NCI-H187 treated with DMSO at 0.1 percent for 48 hours (cell line): ENCODE results near the gene MPHOSPH8.
"Not testable (repeated sequence)": the region's sequence is repeated elsewhere in the genome, so short reads cannot be mapped to it uniquely, and the experiment has no call there.

Source experiments
- DNase-seq: peaks from one replicate; lab custom pipeline; 2025; lab: John Stamatoyannopoulos, UW

The MPHOSPH8 gene

DNA sequence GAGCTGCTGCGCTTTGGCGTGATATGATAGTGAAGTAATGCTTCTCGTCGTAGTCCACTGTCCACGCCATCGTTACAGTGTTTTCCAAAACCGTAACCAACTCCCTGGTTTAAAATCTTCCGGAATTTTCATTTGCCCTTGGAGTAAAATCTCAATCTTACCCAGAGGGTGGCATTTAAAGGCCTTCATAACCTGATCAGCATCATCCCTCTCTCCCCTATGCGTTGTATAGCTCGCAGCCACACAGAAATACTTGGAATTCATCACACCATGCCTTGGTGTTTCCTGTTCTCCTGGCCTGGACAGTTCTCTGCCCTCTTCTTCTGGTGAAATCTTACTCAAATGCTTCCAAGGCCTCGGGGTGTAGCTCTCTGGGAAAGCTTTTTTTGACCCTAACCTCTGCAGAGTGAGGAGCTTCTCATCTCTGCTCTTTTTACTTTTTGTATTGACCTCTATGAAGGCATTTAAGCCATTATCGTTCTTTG is 839 bp downstream of the MPHOSPH8 start:
- no peak for DNase-seq

DNA sequence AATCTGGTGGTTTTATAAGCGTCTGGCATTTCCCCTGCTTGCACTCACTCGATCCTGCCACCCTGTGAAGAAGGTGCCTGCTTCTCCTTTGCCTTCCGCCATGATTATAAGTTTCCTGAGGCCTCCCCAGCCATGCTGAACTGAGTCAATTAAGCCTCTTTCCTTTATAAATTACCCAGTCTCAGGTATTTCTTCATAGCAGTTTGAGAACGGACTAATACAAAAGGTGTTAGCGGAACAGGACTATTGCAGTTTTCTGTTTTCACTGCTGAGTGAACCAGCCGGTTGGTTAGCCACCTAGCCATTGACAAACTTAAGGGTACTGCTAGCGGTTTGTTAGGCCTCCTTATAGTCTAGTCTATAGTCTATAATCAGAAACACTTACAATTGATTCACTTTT is 2.5 kb downstream of the MPHOSPH8 start:
- not testable (repeated sequence) for DNase-seq

DNA sequence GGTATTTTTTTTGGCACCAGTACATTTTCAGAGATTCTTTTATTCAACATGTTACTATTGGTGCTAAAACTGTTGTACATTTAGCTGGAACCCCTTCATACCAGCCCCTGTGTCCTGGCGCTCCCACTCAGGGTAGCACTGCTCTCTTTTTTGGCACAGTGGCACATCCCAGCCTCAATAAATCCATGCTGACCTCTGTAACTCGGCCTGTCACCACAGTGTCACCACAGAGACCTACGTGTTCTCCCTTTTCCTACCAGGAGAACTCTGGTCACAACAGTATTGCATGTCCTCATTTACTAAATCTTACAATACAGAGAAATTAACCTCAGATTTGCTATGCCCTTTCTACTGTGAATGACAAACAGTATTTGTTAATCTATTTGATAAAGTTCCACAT is 10.2 kb downstream of the MPHOSPH8 start:
- DNase-seq = no peak

DNA sequence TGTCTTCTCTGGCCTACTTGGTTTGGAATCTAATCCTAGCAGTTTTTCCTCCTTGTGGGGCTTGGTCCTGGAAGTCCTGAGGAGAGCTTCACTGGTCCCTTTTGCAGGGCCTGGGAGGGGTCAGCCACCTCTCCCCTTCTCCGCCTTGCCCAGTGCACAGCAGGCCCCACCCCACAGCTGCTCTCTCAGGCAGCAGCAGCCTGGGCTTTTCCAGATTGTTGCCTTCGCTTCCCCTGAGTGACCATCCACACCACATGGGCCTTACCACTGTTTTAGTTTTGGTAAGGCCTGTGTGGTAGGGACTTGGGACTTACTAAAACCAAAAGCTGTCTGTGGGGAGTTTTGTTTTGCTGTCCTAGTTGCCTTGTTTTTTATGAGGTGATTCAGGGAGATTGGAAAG is 11.5 kb downstream of the MPHOSPH8 start:
- no peak for DNase-seq

DNA sequence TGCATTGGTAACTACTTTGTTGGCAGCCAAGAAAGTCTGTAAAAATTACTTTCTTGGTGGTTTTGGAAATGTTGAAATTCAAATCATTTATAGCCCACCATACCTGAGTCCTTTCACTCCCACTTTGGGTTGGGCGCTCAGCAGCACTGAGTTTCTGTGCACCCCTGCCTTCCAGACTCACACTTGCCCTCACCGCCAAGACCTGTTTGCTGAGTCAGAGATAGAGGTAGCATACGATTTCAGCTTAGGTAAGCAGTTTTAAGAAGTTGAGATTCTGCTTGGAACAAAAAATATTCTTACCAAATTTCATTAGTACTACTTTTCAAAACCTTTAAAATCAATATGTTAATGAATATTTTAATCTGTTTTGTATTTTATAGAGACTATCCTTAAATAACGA is 12.6 kb downstream of the MPHOSPH8 start:
- no peak for DNase-seq

DNA sequence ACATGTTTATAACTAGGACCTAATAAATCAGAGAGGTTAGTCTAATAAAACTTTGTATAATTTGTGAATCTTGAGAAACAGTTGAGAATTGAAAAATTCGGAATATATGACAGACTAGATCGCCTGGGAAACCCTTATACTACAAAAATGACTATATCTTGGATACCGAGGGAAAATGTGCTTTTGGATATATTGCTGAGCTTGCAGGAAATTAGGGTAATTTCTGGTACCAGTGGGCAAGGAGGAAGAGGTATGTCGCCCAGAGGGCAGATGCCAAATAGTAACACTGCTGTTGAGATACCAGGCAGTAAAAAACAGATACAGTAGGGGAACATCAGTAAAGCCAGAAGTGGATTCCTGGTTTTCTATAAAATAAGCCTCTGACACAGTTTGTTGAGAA is 17.3 kb downstream of the MPHOSPH8 start:
- no peak for DNase-seq

DNA sequence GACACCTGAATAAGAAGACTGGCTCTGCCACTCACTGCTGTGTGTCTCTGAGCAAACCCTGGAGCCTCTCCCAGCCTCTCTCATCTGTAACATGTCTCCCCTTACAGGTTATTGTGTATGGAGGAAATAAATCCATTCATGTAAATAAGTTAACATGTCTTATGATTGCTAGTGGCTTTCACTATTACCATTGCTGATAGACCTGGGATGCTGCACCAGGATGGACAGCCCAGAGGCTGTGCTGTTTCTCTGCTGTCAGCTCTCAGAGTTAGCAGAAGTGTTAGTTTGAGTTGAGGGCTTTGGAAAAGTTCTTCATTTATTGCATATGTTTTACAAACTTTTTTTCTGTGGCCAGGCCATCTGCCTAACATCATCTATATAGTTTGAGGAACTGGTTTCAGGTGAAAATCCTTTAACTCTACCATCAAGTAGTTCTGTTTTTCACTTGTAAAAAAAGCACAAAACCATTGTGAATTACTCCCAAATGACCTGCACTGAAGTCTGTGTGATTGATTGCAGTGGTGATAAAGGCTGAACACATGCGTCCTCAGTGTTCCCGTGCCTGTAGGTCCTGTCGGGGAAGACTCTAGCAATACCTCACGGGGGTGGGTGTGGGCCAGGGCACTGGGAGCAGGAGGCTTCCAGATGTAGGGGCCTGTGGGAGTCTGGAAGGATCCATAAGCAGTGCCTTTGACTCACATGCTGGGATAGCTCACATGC is 24.6 kb downstream of the MPHOSPH8 start:
- DNase-seq = no peak

DNA sequence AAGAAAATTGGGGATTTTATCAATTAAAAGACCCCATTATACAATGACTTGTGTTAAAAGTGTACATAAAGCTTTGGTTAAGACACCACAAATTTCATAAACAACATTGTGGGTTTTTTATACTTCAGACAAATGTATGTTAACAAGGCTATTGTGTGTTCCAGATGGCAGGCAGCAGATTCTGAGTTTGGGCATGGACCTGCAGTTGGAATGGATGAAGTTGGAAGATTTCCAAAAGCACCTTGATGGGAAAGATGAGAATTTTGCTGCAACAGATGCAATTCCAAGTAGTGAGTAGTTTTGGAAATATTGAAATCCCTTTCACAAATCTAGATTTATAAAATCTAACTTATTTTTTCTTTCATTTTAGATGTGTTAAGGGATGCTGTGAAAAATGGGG is 25.4 kb downstream of the MPHOSPH8 start:
- DNase-seq = no peak

DNA sequence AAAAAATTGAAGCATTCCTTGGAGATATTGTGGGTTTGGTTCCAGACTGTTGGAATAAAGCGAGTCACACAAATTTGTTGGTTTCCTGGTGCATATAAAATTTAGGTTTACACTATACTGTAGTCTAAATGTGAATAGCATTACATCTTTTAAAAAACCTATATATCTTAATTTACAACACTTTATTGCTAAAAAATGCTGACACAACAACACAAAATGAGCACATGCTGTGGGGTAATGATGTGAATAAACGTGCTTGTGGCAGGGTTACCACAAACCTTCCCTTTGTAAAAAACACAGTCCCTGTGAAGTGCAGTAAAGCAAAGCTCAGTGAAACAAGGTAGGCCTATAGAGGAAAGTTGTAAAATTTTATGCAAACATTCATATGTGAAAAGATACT is 27.7 kb downstream of the MPHOSPH8 start:
- DNase-seq = no peak

DNA sequence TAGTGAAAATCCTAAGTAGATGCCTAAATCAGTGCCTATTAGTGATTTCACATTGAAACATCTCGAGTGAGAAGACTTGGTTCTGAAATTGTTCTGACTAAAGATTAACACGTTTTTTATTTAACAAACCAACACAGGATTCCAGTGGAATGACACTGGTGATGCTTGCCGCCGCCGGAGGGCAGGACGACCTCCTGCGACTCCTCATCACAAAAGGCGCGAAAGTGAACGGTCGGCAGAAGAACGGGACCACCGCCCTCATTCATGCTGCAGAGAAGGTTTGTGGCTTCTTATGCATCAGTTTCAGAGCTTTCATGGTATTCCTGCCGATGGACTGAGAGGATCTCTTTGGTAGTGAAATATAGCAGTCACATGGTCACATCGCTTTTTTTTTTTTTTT is 28.1 kb downstream of the MPHOSPH8 start:
- DNase-seq = no peak

DNA sequence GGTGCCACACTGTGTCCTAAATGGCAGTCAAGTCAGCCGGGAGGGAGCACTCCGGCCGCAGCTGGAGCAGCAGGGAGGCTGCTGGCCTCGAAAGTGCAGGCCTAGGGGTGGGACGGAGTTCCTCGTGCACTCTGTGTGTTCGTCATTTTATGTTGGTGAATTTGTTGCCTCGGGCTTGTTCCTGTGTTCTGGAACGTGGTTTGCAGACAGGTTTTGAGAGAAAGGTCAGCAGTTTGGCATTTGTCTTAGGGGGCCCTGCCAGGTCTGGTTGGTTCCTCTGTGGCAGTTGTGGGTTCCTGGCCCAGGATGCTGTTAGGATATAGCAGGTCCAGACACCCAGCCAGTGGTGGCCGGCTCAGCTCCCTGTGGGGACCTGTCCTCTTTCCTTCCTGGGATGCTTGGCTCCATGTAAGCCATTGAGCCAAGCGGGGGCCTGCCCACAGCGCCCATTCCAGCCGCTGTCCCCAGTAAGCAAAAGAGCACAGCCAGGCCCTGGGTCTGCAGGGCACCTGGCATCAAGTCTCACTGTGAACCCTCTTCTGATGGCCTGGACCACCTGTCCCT is 30.0 kb downstream of the MPHOSPH8 start:
- no peak for DNase-seq

DNA sequence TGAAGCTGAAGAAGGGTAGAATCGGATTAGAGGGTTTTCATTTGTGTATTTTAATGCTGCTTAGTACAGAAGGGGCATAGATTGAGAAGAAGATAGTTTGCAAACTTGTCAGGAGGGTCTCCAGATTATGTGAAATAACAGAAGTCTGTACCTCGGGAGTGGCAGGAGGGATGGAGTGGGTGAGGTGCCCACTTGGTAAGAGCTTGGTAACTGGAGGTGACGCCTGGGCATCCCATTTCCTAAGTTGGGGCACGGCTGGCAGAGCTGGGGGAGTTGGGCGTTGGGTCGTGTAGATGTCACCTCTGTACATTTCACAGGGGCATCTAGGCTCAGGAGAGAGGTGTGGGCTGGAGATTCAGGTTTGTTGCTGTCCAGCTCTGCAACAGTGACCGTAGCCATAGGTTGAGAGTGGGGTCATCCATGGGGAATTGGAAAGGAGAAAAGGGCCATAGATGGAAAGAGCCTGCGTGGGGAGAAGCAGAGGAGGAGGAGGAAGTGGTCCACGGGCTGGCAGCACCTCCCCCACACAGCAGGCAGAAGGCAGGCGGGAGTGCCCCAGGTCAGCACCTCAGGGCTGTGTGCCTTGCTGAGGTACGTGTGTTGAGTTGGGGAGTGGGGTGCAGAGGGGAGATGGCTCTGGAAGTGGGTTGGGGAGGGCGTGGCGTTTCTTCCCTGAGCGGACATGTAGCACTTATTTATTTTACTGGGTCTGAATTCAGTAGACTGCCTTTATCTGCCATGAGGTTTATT is 31.2 kb downstream of the MPHOSPH8 start:
- DNase-seq = no peak

DNA sequence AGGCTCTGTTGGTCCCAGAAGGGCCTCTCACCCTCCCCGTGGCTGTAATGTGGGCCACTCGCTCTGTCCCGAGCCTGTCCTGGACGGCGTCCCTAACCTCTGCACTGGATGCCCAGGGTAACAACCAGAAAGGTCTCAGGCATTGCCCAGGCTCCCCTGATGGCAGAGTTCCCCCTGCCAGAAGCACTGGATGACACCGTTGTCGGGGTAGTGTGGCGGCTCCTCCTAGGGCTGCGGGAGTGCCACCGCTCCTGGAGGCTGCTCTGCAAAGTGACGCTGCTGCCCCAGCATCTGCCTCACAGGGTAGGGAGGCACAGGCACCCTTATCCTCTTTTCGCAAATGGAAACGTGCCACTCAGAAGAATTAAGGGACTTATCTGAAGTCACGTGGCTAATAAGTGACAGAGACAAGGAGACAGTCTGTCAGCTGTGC is 32.0 kb downstream of the MPHOSPH8 start:
- DNase-seq = no peak

DNA sequence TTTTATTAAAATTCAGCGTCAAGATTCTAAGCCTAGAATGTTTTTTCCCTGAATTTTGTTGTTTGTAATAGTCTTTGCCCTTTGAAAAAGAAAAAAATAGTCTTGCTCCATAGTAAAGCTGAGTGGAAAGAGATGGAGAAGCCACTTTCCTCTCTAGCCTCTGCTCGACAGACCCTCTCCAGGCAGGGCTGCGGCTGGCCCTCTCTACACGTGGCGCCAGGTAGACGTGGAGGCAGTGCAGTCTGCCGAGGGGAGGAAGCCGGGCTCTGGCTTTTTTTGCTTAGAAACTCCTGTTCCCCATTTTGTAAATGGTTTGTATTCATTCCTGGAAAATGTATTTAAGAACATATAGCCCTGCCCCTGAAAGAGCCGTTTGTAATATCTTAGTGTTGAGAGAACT is 35.3 kb downstream of the MPHOSPH8 start:
- no peak for DNase-seq

DNA sequence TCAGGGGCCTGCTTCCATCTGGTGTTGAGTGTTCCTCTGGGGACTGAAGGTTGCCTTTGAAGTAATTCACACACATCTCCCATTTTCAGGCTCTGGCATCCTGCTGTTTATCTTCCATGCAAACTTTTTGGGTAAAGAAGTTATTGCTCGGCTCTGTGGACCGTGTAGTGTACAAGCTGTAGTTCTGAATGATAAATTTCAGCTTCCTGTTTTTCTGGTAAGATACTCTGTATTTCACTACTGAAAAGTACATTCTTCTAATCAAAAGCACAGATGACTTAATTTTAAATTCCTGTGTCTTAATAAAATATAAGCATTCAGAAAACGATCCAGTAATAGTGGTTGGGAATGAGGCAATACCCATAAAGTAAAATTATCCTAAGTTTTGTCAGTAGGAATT is 36.7 kb downstream of the MPHOSPH8 start:
- DNase-seq = no peak

DNA sequence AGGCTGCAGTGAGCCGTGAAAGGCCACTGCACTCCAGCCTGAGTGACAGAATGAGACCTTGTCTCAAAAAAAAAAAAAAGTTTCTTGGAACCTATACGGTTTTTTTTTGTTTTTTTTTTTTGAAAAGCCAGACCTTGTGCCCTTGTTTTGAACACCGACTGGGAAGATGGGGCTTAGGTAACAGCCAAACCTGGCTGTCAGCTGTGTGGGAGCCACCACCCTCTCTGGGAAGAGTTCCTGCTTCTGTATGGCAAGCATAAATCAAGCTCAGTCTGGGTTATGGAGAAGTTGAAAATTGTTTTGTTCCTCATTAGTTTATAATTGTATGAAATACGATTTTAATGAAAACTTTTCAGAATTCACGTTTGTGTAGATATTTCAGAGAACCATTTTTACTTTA is 39.5 kb downstream of the MPHOSPH8 start:
- DNase-seq = no peak

DNA sequence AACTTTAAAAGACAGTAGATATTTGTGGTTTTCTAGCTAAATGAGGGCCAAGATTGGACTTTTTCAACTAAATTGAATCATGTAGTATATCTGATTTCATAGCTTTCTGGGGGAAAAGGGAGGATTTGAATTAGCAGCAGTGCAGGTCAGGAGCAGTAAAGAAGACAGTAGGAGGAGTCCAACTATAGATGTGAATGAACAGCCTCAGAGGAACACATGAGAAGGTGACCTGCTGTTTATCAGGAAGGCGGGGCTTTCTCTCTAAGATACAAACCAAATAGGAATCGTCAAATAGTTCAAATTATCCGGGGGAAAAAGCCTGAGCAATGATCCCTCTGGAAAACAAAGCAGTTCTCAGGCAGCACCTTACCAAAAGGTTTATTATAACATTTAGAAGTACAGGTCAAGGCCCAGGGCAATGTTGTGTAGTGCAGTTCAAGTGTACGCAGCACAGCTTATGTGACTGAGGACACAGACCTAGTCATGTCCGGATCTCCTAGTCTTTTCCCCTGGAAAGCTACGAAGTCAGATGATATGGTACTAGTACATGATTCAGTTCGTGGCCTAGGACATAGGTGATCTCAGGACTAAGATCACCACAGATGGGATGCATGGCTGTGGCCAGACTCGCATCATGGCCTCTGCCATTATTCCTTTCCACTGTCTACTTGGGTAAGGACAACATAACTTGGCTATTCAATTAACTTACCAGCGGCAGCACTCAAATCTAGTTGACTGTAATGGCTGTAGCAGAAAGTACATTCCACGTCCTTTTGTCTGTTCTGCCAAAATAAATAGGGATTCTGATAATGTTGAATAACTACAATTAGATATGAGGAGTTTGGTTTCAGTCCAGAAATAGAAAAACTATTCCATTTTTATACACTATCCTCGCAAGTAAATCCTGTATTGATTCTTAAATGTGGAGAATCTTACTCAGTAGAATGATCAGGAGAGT is 40.3 kb downstream of the MPHOSPH8 start:
- no peak for DNase-seq

DNA sequence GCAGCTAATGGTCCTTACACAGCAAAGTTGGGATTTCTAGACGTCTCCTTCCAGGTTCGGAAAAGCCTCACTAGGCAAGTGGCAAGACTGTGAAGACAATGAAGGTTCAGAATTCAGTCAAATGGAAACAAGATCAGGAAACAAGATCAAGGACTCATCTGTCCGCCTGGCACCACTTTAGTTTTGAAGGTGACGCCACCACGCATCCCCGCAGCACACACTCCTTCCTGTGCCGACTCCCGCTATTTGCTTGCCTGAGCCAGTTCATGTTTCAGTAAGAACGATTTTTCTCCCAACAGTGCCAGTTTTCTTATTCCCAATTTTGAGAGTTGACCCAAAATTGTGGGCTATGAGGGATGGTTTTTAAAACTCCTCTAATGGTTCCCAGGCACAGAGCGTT is 41.4 kb downstream of the MPHOSPH8 start:
- DNase-seq = no peak

DNA sequence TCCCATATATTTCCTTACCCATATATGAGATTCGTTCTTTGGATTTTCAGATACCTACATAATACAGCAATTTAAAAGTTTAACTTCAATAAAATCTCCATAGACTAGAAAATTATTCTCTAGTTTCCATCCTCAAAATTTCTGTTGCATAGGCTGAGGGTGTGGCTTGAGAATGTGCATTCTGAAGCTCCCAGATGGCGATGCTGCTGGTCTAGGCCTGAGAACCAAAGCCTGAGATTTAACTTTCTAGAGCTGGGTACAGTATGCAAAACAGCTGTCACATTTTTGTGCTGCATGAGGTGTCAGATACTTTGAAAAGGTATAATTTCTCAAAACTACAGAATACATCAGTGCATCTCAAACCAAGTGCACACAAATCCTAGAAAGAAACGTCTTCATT is 42.7 kb downstream of the MPHOSPH8 start:
- no peak for DNase-seq

DNA sequence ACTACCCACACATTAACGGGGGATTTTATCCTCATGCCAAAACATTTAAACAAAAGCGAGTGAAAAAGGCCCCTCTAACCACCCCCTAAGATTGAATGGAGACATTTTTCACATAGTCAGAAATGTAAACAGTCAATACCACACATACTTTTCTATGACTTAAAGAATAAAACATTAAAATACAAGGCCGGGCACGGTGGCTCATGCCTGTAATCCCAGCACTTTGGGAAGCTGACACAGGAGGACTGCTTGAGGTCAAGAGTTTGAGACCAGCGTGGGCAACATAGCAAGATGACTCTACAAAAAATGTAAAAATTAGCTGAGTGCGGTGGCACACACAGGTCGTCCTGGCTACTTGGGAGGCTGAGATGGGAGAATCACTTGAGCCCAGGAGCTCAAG is 47.3 kb downstream of the MPHOSPH8 start:
- no peak for DNase-seq

DNA sequence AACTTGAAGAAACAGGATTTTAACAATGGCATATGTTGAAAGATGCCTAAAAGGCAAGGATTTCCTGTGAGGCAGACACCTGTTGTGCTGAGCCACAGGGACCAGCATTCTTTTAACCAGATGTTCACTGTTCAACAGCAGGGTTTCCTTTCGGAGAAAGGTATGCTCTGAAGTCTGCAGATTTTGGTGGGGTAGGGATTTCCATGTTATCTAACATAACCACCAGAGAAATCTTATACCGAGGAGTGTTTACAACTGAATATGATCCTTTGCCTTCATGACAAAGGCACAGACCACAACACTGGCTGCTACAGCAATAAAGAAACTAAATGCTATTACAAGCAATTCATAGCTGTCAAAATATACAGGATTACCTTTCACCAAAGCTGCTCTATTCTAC is 48.1 kb downstream of the MPHOSPH8 start:
- DNase-seq = no peak

DNA sequence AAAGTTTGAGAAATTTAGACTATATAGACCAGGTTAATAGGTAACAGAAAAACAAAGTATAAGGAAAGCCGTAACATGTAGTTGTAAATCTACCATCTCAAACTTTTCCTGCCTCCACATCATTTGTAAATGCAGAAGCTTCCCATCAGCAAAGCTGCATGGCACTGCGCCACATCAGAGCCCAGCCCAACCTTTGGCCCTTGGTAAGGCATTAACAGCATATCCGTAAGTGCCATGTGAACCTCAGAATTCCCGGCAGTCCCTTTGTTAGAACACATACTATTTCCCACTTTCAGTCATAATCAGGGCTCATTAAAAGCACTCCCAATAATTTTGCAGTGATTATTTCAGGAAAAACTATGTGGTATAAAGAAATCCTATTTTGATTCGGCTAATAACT is 51.6 kb downstream of the MPHOSPH8 start:
- DNase-seq = no peak
